ENCODE data around the gene COPG1.
"Not testable (repeated sequence)": the region's sequence is repeated elsewhere in the genome, so short reads cannot be mapped to it uniquely, and the experiment has no call there.

The COPG1 gene

GRCh38 chr3:129249284-129250065, at the start of gene COPG1:
COPG1 (plus strand) TSS chr3:129249606; CDS start chr3:129249710, 104 bp downstream.
- peak within 1 kb of the TSS; percentile 97 for H3K4me3 ChIP-seq (ENCODE audit: low read depth, low read length)
- DNase-seq (ENCODE audit: low read depth): no peak

- no peak for DNase-seq (ENCODE audit: low read depth)
- no peak overlapping the region for H3K4me3 ChIP-seq (ENCODE audit: low read depth, low read length)
Measured at GRCh38 chr3:129204473-129204872, 44.9 kb upstream of the COPG1 start.

- no peak for DNase-seq (ENCODE audit: low read depth)
- H3K4me3 ChIP-seq (ENCODE audit: low read depth, low read length): no peak overlapping the region
Measured at GRCh38 chr3:129205109-129205832, 44.1 kb upstream of the COPG1 start.

- DNase-seq (ENCODE audit: low read depth): no peak
- no peak overlapping the region for H3K4me3 ChIP-seq (ENCODE audit: low read depth, low read length)
Measured at GRCh38 chr3:129207479-129207878, 41.9 kb upstream of the COPG1 start.

- H3K4me3 ChIP-seq (ENCODE audit: low read depth, low read length): no peak overlapping the region
- no peak for DNase-seq (ENCODE audit: low read depth)
Measured at GRCh38 chr3:129211345-129211744, 38.1 kb upstream of the COPG1 start.

- peak; percentile 54 for DNase-seq (ENCODE audit: low read depth)
- no peak overlapping the region for H3K4me3 ChIP-seq (ENCODE audit: low read depth, low read length)
Measured at GRCh38 chr3:129211772-129212171, 37.6 kb upstream of the COPG1 start.

GRCh38 chr3:129213238-129213637, 36.2 kb upstream of the COPG1 start:
- no peak overlapping the region for H3K4me3 ChIP-seq (ENCODE audit: low read depth, low read length)
- DNase-seq (ENCODE audit: low read depth): no peak

- no peak overlapping the region for H3K4me3 ChIP-seq (ENCODE audit: low read depth, low read length)
- no peak for DNase-seq (ENCODE audit: low read depth)
Measured at GRCh38 chr3:129218742-129219141, 30.7 kb upstream of the COPG1 start.

GRCh38 chr3:129224387-129224786, 25.0 kb upstream of the COPG1 start:
- DNase-seq (ENCODE audit: low read depth); H3K4me3 ChIP-seq (ENCODE audit: low read depth, low read length): not testable (repeated sequence)

GRCh38 chr3:129224984-129225393, 24.4 kb upstream of the COPG1 start:
- no peak overlapping the region for H3K4me3 ChIP-seq (ENCODE audit: low read depth, low read length)
- DNase-seq (ENCODE audit: low read depth): no peak

- no peak overlapping the region for H3K4me3 ChIP-seq (ENCODE audit: low read depth, low read length)
- peak; percentile 83 for DNase-seq (ENCODE audit: low read depth)
Measured at GRCh38 chr3:129226374-129226773, 23.0 kb upstream of the COPG1 start.

- no peak for DNase-seq (ENCODE audit: low read depth)
- no peak overlapping the region for H3K4me3 ChIP-seq (ENCODE audit: low read depth, low read length)
Measured at GRCh38 chr3:129228891-129229585, 20.4 kb upstream of the COPG1 start.

GRCh38 chr3:129230311-129231019, 18.9 kb upstream of the COPG1 start:
- no peak for DNase-seq (ENCODE audit: low read depth)
- no peak overlapping the region for H3K4me3 ChIP-seq (ENCODE audit: low read depth, low read length)

- no peak for DNase-seq (ENCODE audit: low read depth)
- no peak overlapping the region for H3K4me3 ChIP-seq (ENCODE audit: low read depth, low read length)
Measured at GRCh38 chr3:129231331-129232119, 17.9 kb upstream of the COPG1 start.

- no peak for DNase-seq (ENCODE audit: low read depth)
- no peak overlapping the region for H3K4me3 ChIP-seq (ENCODE audit: low read depth, low read length)
Measured at GRCh38 chr3:129233538-129233937, 15.9 kb upstream of the COPG1 start.

GRCh38 chr3:129234441-129234840, 15.0 kb upstream of the COPG1 start:
- no peak for DNase-seq (ENCODE audit: low read depth)
- H3K4me3 ChIP-seq (ENCODE audit: low read depth, low read length): no peak overlapping the region

- no peak for DNase-seq (ENCODE audit: low read depth)
- no peak overlapping the region for H3K4me3 ChIP-seq (ENCODE audit: low read depth, low read length)
Measured at GRCh38 chr3:129235344-129235917, 14.0 kb upstream of the COPG1 start.

GRCh38 chr3:129238945-129239705, 10.3 kb upstream of the COPG1 start:
- DNase-seq (ENCODE audit: low read depth): no peak
- no peak overlapping the region for H3K4me3 ChIP-seq (ENCODE audit: low read depth, low read length)
